K562 (cell line): ENCODE data around the gene CYRIA. TPM values are rescaled to one million over a fixed set of nuclear protein-coding genes. Genes with fewer than 3 reads are reported as not detected.

Experiments
- ARID2 ChIP-seq: fragments of 450-650 bp; IDR thresholded peaks from 2 replicates; pipeline ENCODE4 v1.6.1; 2017; ENCODE audit warnings: antibody characterized with exemption, mild to moderate bottlenecking
- CBFA2T3 ChIP-seq: fragments of 450-650 bp; IDR thresholded peaks from 2 replicates; pipeline ENCODE4 v1.6.1; 2017
- CXXC5 ChIP-seq: fragments of 250-450 bp; sonication (Bioruptor Pico); IDR thresholded peaks from 2 replicates; pipeline ENCODE4 v1.8.0; 2022; ENCODE audit warnings: inconsistent platforms, mild to moderate bottlenecking, moderate library complexity
- NFRKB ChIP-seq: fragments of 450-650 bp; IDR thresholded peaks from 2 replicates; pipeline ENCODE4 v1.6.1; 2016; ENCODE audit warnings: low read depth
- PBX2 ChIP-seq, 2 experiments: IDR thresholded peaks in 1 of 2; conservative IDR thresholded peaks in 1 of 2; 2 replicates each; pipeline ENCODE4 v1.6.1; 2016; ENCODE audit warnings: low read depth in 2 of 2, mild to moderate bottlenecking in 1 of 2, missing compliant biosample characterization in 1 of 2, missing genetic modification characterization in 1 of 2, moderate library complexity in 1 of 2
- POLR2A ChIP-seq: fragments of 450-650 bp; conservative IDR thresholded peaks from 2 replicates; pipeline ENCODE4 v1.6.1; 2016
- SIN3A ChIP-seq, 2 experiments: fragments of 150-350 bp in 1 of 2; IDR thresholded peaks; 2 replicates each; pipeline ENCODE4 v1.6.1; 2011 to 2016; ENCODE audit warnings: borderline replicate concordance in 2 of 2, low read depth in 2 of 2, low read length in 2 of 2, mild to moderate bottlenecking in 2 of 2, moderate library complexity in 2 of 2; ENCODE audit not compliant: control insufficient read depth in 1 of 2
- TFAP4 ChIP-seq: sonication (generic); formaldehyde crosslinking; IDR thresholded peaks from 2 replicates; pipeline ENCODE4 v1.8.0; 2022; ENCODE audit warnings: missing genetic modification reagents, mild to moderate bottlenecking, moderate library complexity, borderline replicate concordance
- XRCC3 ChIP-seq: fragments of 450-650 bp; IDR thresholded peaks from 2 replicates; pipeline ENCODE4 v1.6.1; 2017; ENCODE audit warnings: mild to moderate bottlenecking, moderate library complexity
- ZFP91 ChIP-seq: sonication (generic); formaldehyde crosslinking; IDR thresholded peaks from 2 replicates; pipeline ENCODE4 v1.8.0; 2022; ENCODE audit warnings: mild to moderate bottlenecking, missing genetic modification reagents
- ZKSCAN8 ChIP-seq: fragments of 200-800 bp; sonication (Bioruptor generic); IDR thresholded peaks from 2 replicates; pipeline ENCODE4 v1.6.1; 2016; ENCODE audit warnings: missing genetic modification characterization, missing compliant biosample characterization
- ZNF165 ChIP-seq: fragments of 250-450 bp; sonication (Bioruptor Pico); IDR thresholded peaks from 2 replicates; pipeline ENCODE4 v1.4.0; 2020; ENCODE audit warnings: borderline replicate concordance
- ZNF407 ChIP-seq: fragments of 450-650 bp; IDR thresholded peaks from 2 replicates; pipeline ENCODE4 v1.6.1; 2016; ENCODE audit warnings: low read depth
- ZNF644 ChIP-seq: fragments of 200-800 bp; sonication (Bioruptor generic); IDR thresholded peaks from 2 replicates; pipeline ENCODE4 v1.6.1; 2016; ENCODE audit warnings: low read depth, missing genetic modification characterization, missing compliant biosample characterization
- polyA plus RNA-seq, 8 experiments: library from polyadenylated mRNA; depleted of rRNA in 4 of 8; stranded (reverse) in 5 of 8; unstranded in 3 of 8; fragments of >200 nt; fragmentation: Nextera tagmentation in 2 of 8; fragmentation: Illumina TruSeq in 1 of 8; extraction: Ambion mirVana in 2 of 8; extraction: Trizol in 1 of 8; gene quantifications; 2 replicates each; pipeline versions ENCODE4 v1.2.1 to v1.2.3, GENCODE V29; 2011 to 2014; ENCODE audit warnings: inconsistent platforms in 1 of 8, missing spikeins in 1 of 8
- total RNA-seq, 7 experiments: library from RNA; depleted of rRNA in 6 of 7; stranded (reverse); fragments of >200 nt in 6 of 7; fragmentation: Illumina TruSeq in 2 of 7; extraction: Trizol in 2 of 7; gene quantifications; 2 replicates each; pipeline versions ENCODE4 v1.2.1 to v1.2.3, GENCODE V29; 2011 to 2021; ENCODE audit warnings: low replicate concordance in 1 of 7

The CYRIA gene
- total and polyA plus RNA-seq, 9 of the 15 experiments (the other 6 are each of a cell fraction or from before 2014, with no cell fraction given), result 0.84 to 5.6 (median 3.0) TPM

GRCh38 chr2:16632598-16632997 lies 33.0 kb downstream of the CYRIA start (continued):
- TF ChIP-seq ZFP91 (CRISPR knock-in tag) (no peak), ARID2 (no peak), NFRKB (no peak), ZNF165 (CRISPR knock-in tag) (no peak), SIN3A (IDR thresholded peaks at IDR 0.05; ENCODE audit: borderline replicate concordance in 2 of 2, control insufficient read depth in 1 of 2, low read depth in 2 of 2, low read length in 2 of 2) (no peak), CXXC5 (CRISPR knock-in tag) (0 out of 2 replicates have a peak, but pooled peaks have one; percentile 8), TFAP4 (CRISPR knock-in tag) (peak; percentile 42; the same call in 1 of the 2 replicates), ZKSCAN8 (CRISPR knock-in tag) (no peak), PBX2 (CRISPR knock-in tag; IDR thresholded peaks at IDR 0.05; ENCODE audit: low read depth) (no peak), PBX2 (tag; conservative IDR thresholded peaks at IDR 0.05; ENCODE audit: low read depth) (0 out of 2 replicates have a peak, but pooled peaks have one; percentile 7), CBFA2T3 (peak; percentile 44), ZNF644 (peak; percentile 54; the same call in 1 of the 2 replicates), XRCC3 (no peak), ZNF407 (no peak), POLR2A (no peak)
